ENCODE measurements around the gene IYD. TPM values are rescaled to one million over a fixed set of nuclear protein-coding genes. Genes with fewer than 3 reads are reported as not detected.

The IYD gene
- total RNA-seq, 4 donors from 2014 or later: under 0.01 to 1.4 TPM; not detected in 2

GRCh38 chr6:150420428-150420827, 51.6 kb downstream of the IYD start:
- TF ChIP-seq CTCF (IDR thresholded peaks at IDR 0.05; ENCODE audit: low read depth): no peak

GRCh38 chr6:150420926-150421325, 52.1 kb downstream of the IYD start:
- no peak for TF ChIP-seq CTCF (IDR thresholded peaks at IDR 0.05; ENCODE audit: low read depth)

- no peak for TF ChIP-seq CTCF (IDR thresholded peaks at IDR 0.05; ENCODE audit: low read depth)
Measured at GRCh38 chr6:150425508-150425907, 56.7 kb downstream of the IYD start.

- TF ChIP-seq CTCF (IDR thresholded peaks at IDR 0.05; ENCODE audit: low read depth): no peak
Measured at GRCh38 chr6:150426198-150426597, 57.4 kb downstream of the IYD start.

- no peak for TF ChIP-seq CTCF (IDR thresholded peaks at IDR 0.05; ENCODE audit: low read depth)
Measured at GRCh38 chr6:150427037-150427602, 58.3 kb downstream of the IYD start.

- no peak for TF ChIP-seq CTCF (IDR thresholded peaks at IDR 0.05; ENCODE audit: low read depth)
Measured at GRCh38 chr6:150427843-150428242, 59.0 kb downstream of the IYD start.

GRCh38 chr6:150430815-150431214, 62.0 kb downstream of the IYD start:
- no peak for TF ChIP-seq CTCF (IDR thresholded peaks at IDR 0.05; ENCODE audit: low read depth)

All from subcutaneous adipose tissue (tissue), 4 donors.